ENCODE data around the gene FBXL22.

GRCh38 chr15:63630036-63630751 is 33.0 kb downstream of the FBXL22 start:
- TF ChIP-seq EZH2 (IDR thresholded peaks at IDR 0.05; ENCODE audit: low read depth) = no peak
- TF ChIP-seq, protein P1, sequence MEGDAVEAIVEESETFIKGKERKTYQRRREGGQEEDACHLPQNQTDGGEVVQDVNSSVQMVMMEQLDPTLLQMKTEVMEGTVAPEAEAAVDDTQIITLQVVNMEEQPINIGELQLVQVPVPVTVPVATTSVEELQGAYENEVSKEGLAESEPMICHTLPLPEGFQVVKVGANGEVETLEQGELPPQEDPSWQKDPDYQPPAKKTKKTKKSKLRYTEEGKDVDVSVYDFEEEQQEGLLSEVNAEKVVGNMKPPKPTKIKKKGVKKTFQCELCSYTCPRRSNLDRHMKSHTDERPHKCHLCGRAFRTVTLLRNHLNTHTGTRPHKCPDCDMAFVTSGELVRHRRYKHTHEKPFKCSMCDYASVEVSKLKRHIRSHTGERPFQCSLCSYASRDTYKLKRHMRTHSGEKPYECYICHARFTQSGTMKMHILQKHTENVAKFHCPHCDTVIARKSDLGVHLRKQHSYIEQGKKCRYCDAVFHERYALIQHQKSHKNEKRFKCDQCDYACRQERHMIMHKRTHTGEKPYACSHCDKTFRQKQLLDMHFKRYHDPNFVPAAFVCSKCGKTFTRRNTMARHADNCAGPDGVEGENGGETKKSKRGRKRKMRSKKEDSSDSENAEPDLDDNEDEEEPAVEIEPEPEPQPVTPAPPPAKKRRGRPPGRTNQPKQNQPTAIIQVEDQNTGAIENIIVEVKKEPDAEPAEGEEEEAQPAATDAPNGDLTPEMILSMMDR (conservative IDR thresholded peaks at IDR 0.05) = no peak

Data from PC-9 (cell line).